HL-60 (cell line): Measurements from ENCODE around the gene ATL2.

ENCODE experiments used
- CTCF ChIP-seq: IDR thresholded peaks from one replicate; pipeline ENCODE4 v1.5.1; 2011; ENCODE audit warnings: low read length, control low read depth, inconsistent platforms; ENCODE audit not compliant: insufficient read depth
- POLR2AphosphoS5 ChIP-seq: IDR thresholded peaks from 2 replicates; pipeline ENCODE4 v1.6.1; 2012; ENCODE audit warnings: low read depth
- REST ChIP-seq: IDR thresholded peaks from 2 replicates; pipeline ENCODE4 v1.6.1; 2012; ENCODE audit warnings: low read depth; ENCODE audit not compliant: insufficient replicate concordance

GRCh38 chr2:38267270-38267925 lies 109.7 kb downstream of the ATL2 start:
- TF ChIP-seq CTCF (no peak), POLR2AphosphoS5 (no peak), REST (no peak)
